Sciatic nerve (tissue), 2 donors: ENCODE results near the gene TBCCD1. TPM values are rescaled to one million over a fixed set of nuclear protein-coding genes. Genes with fewer than 3 reads are reported as not detected.
"Not testable (repeated sequence)": the region's sequence is repeated elsewhere in the genome, so short reads cannot be mapped to it uniquely, and the experiment has no call there.

ENCODE experiments used
- ATAC-seq: fragments of 200-7000 bp; cut with Tn5 transposase; one replicate; pipeline ENCODE4 v1.9.1; 2020; ENCODE audit warnings: mild to moderate bottlenecking, moderate library complexity
- DNase-seq: peaks from one replicate; pipeline ENCODE4 v3.0.0-alpha.2; 2020; ENCODE audit warnings: low spot score
- intact Hi-C: fragments of 100-400 bp; cut with DNase I; formaldehyde crosslinking; loops from one replicate; pipeline ENCODE4 v1.14.2; 2022
- total RNA-seq: library from RNA; stranded (reverse); fragmentation: NEBNext Ultra II Directional; extraction: Animal tissue kit (Norgen Biotek cat#: 25700); gene quantifications from one replicate; pipeline ENCODE4 v1.2.1, GENCODE V29; 2021
- donor health status: DM: no; HTN: no; CAD: no.
- donor health status: DM: no; HTN: no; CAD: no.

TBCCD1 gene
- total RNA-seq, 1 donor from 2014 or later: 12.9 TPM

GRCh38 chr3:186598794-186599141 is 31.6 kb upstream of the TBCCD1 start:
- intact Hi-C loops: no loop called here
- DNase-seq (no peak), ATAC-seq (no peak)

- no peak for ATAC-seq
- intact Hi-C loops: no loop called here
- no peak for DNase-seq
Observed at GRCh38 chr3:186598108-186598784, 31.1 kb upstream of the TBCCD1 start.

- intact Hi-C loops: no loop called here
- ATAC-seq: no peak
- DNase-seq: no peak
Observed at GRCh38 chr3:186596568-186597287, 29.6 kb upstream of the TBCCD1 start.

- intact Hi-C loops: no loop called here
- ATAC-seq: no peak
Observed at GRCh38 chr3:186594591-186595113, 27.5 kb upstream of the TBCCD1 start.

GRCh38 chr3:186593862-186594261 is 26.7 kb upstream of the TBCCD1 start:
- no peak for DNase-seq
- no peak for ATAC-seq
- intact Hi-C loops: no loop called here

More at GRCh38 chr3:186594591-186595113, 27.5 kb upstream of the TBCCD1 start:
- DNase-seq: no peak

GRCh38 chr3:186592682-186593081 is 25.5 kb upstream of the TBCCD1 start:
- DNase-seq: no peak
- intact Hi-C loops: no loop called here
- no peak for ATAC-seq

GRCh38 chr3:186590580-186591295 is 23.6 kb upstream of the TBCCD1 start:
- intact Hi-C loops: no loop called here
- ATAC-seq (no peak), DNase-seq (no peak)

GRCh38 chr3:186589856-186590579 is 22.9 kb upstream of the TBCCD1 start:
- no peak for ATAC-seq
- DNase-seq: no peak
- intact Hi-C loops: no loop called here

- ATAC-seq: no peak
- intact Hi-C loops: no loop called here
Observed at GRCh38 chr3:186589121-186589520, 22.0 kb upstream of the TBCCD1 start.

GRCh38 chr3:186588632-186589031 is 21.5 kb upstream of the TBCCD1 start:
- ATAC-seq (no peak), DNase-seq (no peak)
- intact Hi-C loops: no loop called here

More at GRCh38 chr3:186589121-186589520, 22.0 kb upstream of the TBCCD1 start:
- no peak for DNase-seq

GRCh38 chr3:186587183-186587582 is 20.0 kb upstream of the TBCCD1 start:
- ATAC-seq (no peak), DNase-seq (no peak)
- intact Hi-C loops: no loop called here

GRCh38 chr3:186586245-186586644 is 19.1 kb upstream of the TBCCD1 start:
- DNase-seq, intact Hi-C loops, ATAC-seq: not testable (repeated sequence)

- no peak for ATAC-seq
- DNase-seq: no peak
- intact Hi-C loops: no loop called here
Observed at GRCh38 chr3:186583831-186584230, 16.7 kb upstream of the TBCCD1 start.

- ATAC-seq (no peak), DNase-seq (no peak)
- intact Hi-C loops: no loop called here
Observed at GRCh38 chr3:186582541-186582940, 15.4 kb upstream of the TBCCD1 start.

GRCh38 chr3:186580785-186581184 is 13.6 kb upstream of the TBCCD1 start:
- DNase-seq (no peak), ATAC-seq (no peak)
- intact Hi-C loops: no loop called here

GRCh38 chr3:186577521-186577920 is 10.4 kb upstream of the TBCCD1 start:
- DNase-seq: no peak
- intact Hi-C loops: no loop called here
- no peak for ATAC-seq

- intact Hi-C loops: no loop called here
- DNase-seq (no peak), ATAC-seq (no peak)
Observed at GRCh38 chr3:186571644-186572013, 4.5 kb upstream of the TBCCD1 start.

GRCh38 chr3:186570941-186571643 is 4.0 kb upstream of the TBCCD1 start:
- ATAC-seq: no peak
- intact Hi-C loops: no loop called here
- DNase-seq: no peak
